Adrenal gland (tissue), 12 donors: Measurements from ENCODE around the gene EFEMP1. TPM values are rescaled to one million over a fixed set of nuclear protein-coding genes. Genes with fewer than 3 reads are reported as not detected.
A peak's percentile ranks its signal among the peaks of the same experiment; 100 is the strongest.

Experiments
- DNase-seq, 7 donors: peaks; one replicate each; pipeline ENCODE4 v3.0.0-alpha.2; 2019 to 2020
- H3K27ac ChIP-seq, 5 donors: fragments of 200-600 bp; sonication (generic) in 4 of 5; 1 replicate in 3 of 5; 2 replicates in 2 of 5; pipeline versions ENCODE4 v1.5.1 to v1.8.0; 2016 to 2020; ENCODE audit warnings: mild to moderate bottlenecking in 1 of 5
- H3K27me3 ChIP-seq: fragments of 200-600 bp; 2 replicates; pipeline ENCODE4 v1.8.0; 2021
- H3K36me3 ChIP-seq, 2 donors: fragments of 200-600 bp; replicated peaks in 1 of 2; 1 replicate in 1 of 2; 2 replicates in 1 of 2; pipeline versions ENCODE4 v1.5.1 to v1.8.0; 2018 to 2022
- H3K4me1 ChIP-seq, 2 donors: fragments of 200-600 bp; replicated peaks in 1 of 2; 1 replicate in 1 of 2; 2 replicates in 1 of 2; pipeline versions ENCODE4 v1.5.1 to v1.8.0; 2018 to 2021
- H3K4me3 ChIP-seq, 4 donors: fragments of 200-600 bp; sonication (generic) in 3 of 4; one replicate each; pipeline ENCODE4 v1.5.1; 2016 to 2018
- H3K9me3 ChIP-seq, 3 donors: fragments of 200-600 bp; sonication (generic) in 1 of 3; replicated peaks in 1 of 3; 1 replicate in 2 of 3; 2 replicates in 1 of 3; pipeline versions ENCODE4 v1.5.1 to v1.8.0; 2016 to 2021
- POLR2A ChIP-seq, 2 donors: fragments of 450-650 bp; IDR thresholded peaks; one replicate each; pipeline ENCODE4 v1.6.1; 2017; ENCODE audit warnings: antibody characterized with exemption in 2 of 2, mild to moderate bottlenecking in 2 of 2, moderate library complexity in 1 of 2
- WGBS, 4 donors: extraction: QIAGEN DNeasy Blood & Tissue Kit in 2 of 4; methylation state at CpG; one replicate each; pipeline versions ENCODE4 v1.1.5 to v1.1.7; 2013 to 2017; 5-methylcytosine and 5-hydroxymethylcytosine counted together
- intact Hi-C, 2 donors: fragments of 100-400 bp; cut with DNase I; formaldehyde crosslinking; loops; one replicate each; pipeline versions ENCODE4 v1.14.1 to v1.15.0; 2022 to 2023
- polyA plus RNA-seq, 3 donors: library from polyadenylated mRNA; stranded (reverse); fragments of 200-250 nt in 2 of 3; fragments of 350-450 nt in 1 of 3; fragmentation: Illumina TruSeq in 1 of 3; extraction: RNeasy Lipid Tissue Mini Kit (QIAGEN cat#74804) in 1 of 3; gene quantifications; one replicate each; pipeline ENCODE4 v1.2.3, GENCODE V29; 2013 to 2014
- total RNA-seq, 9 donors: library from RNA; depleted of rRNA in 4 of 9; stranded (reverse); fragments of >200 nt in 4 of 9; fragments of 120-200 nt in 1 of 9; fragmentation: NEBNext Ultra II Directional in 1 of 9; extraction: Animal tissue kit (Norgen Biotek cat#: 25700) in 1 of 9; gene quantifications; one replicate each; pipeline versions ENCODE4 v1.1.0 to v1.2.4, GENCODE V29; 2013 to 2023
- TF ChIP-seq, protein P1 (sequence below), 6 experiments: fragments of 450-650 bp in 4 of 6; fragments of 200-600 bp in 2 of 6; sonication (generic) in 1 of 6; IDR thresholded peaks; 1 replicate in 5 of 6; 2 replicates in 1 of 6; pipeline versions ENCODE4 v1.5.1 to v1.8.0; 2016 to 2021; ENCODE audit warnings: antibody characterized with exemption in 6 of 6, mild to moderate bottlenecking in 2 of 6, moderate library complexity in 1 of 6
- donor health status: healthy with polysubstance abuse.
- donor health status: Bipolar disorder and iron deficiency.
- donor health status: DM: yes; HTN: yes; CAD: no.
- donor health status: DM: no; HTN: no; CAD: no.
- donor health status: DM: no; HTN: no; CAD: no.
- donor health status: DM: yes; HTN: yes; CAD: no.

EFEMP1 gene
- total and polyA plus RNA-seq, 12 donors: 3.9 to 430 (median 124) TPM

GRCh38 chr2:55922291-55922907 lies 1.2 kb downstream of the EFEMP1 start:
- no peak for TF ChIP-seq POLR2A (IDR thresholded peaks at IDR 0.05)
- TF ChIP-seq, protein P1, sequence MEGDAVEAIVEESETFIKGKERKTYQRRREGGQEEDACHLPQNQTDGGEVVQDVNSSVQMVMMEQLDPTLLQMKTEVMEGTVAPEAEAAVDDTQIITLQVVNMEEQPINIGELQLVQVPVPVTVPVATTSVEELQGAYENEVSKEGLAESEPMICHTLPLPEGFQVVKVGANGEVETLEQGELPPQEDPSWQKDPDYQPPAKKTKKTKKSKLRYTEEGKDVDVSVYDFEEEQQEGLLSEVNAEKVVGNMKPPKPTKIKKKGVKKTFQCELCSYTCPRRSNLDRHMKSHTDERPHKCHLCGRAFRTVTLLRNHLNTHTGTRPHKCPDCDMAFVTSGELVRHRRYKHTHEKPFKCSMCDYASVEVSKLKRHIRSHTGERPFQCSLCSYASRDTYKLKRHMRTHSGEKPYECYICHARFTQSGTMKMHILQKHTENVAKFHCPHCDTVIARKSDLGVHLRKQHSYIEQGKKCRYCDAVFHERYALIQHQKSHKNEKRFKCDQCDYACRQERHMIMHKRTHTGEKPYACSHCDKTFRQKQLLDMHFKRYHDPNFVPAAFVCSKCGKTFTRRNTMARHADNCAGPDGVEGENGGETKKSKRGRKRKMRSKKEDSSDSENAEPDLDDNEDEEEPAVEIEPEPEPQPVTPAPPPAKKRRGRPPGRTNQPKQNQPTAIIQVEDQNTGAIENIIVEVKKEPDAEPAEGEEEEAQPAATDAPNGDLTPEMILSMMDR (IDR thresholded peaks at IDR 0.05): no peak
- H3K4me1 ChIP-seq: peaks cover 6 to 7% of the 10 kb centered on the region in 2 donors
- DNase-seq: no peak
- H3K9me3 ChIP-seq: no peaks in the 10 kb centered on the region
- peak overlapping the region in 1 of 4 donors; percentile 69 for H3K4me3 ChIP-seq
- H3K27ac ChIP-seq: no peak overlapping the region
- H3K36me3 ChIP-seq: no peaks in the 10 kb centered on the region
- peaks cover 45% of the 10 kb centered on the region for H3K27me3 ChIP-seq
- intact Hi-C loops: no loop called here
- 22 to 31% (median 25%) methylated on average over 19 of the region's 19 CpGs for WGBS, 4 donors

DNA sequence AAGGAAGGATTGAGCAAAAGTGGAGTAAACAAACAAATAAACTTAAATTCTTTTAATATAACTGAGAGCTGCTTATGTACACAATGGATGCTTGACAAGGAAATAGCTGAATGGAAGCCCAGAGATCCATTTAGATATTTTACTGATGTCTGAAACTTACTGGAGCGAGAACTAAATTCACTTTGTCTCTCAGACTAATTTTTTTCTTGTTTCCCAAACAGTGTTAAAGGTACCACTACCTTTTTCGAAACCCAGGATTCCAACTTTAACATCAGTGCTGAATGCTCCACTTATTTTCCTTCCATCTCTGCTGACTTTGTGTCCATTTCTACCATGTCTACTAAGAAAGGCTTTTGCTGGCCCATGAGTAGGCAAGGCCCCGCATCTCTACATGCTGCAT lies 4.0 kb downstream of the EFEMP1 start:
- intact Hi-C loops: no loop called here
- Histone ChIP-seq H3K27ac (no peak overlapping the region), H3K4me3 (no peak overlapping the region), H3K9me3 (no peaks in the 10 kb centered on the region), H3K27me3 (peaks cover 24% of the 10 kb centered on the region), H3K36me3 (no peaks in the 10 kb centered on the region), H3K4me1 (peaks cover 6 to 7% of the 10 kb centered on the region in 2 donors)
- WGBS, 4 donors: 78 to 97% (median 94%) methylated on average over 3 of the region's 3 CpGs
- TF ChIP-seq, protein P1 (IDR thresholded peaks at IDR 0.05): no peak
- TF ChIP-seq POLR2A (IDR thresholded peaks at IDR 0.05): no peak
- DNase-seq: no peak

DNA sequence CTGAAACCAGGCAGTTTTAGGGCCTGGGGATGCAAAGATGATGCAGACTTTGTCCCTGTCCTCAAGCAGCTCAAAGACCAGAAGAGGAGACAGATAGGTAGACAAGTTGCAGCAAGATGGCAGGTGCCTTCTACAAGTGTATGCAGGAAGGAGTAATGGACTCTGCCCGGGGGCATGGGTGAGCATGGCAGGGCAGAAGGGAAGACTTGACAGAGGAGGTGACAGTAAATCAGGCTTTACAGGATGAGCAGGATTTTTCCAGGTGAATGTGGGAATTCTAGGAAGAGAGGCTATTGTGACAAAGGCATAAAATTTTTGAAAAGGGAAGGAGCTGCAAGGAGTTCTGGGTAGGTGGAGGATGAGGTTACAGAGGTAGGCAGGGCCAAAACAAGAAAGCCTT lies 4.7 kb downstream of the EFEMP1 start:
- Histone ChIP-seq H3K27me3 (peaks cover 17% of the 10 kb centered on the region), H3K4me3 (no peak overlapping the region), H3K9me3 (no peaks in the 10 kb centered on the region), H3K36me3 (no peaks in the 10 kb centered on the region), H3K4me1 (peaks cover 3 to 5% of the 10 kb centered on the region in 2 donors), H3K27ac (no peak overlapping the region)
- no peak for DNase-seq
- TF ChIP-seq POLR2A (IDR thresholded peaks at IDR 0.05): no peak
- TF ChIP-seq, protein P1 (IDR thresholded peaks at IDR 0.05): no peak
- WGBS, 4 donors: 91 to 100% (median 96%) methylated on average over 1 of the region's 1 CpG
- intact Hi-C loops: no loop called here

DNA sequence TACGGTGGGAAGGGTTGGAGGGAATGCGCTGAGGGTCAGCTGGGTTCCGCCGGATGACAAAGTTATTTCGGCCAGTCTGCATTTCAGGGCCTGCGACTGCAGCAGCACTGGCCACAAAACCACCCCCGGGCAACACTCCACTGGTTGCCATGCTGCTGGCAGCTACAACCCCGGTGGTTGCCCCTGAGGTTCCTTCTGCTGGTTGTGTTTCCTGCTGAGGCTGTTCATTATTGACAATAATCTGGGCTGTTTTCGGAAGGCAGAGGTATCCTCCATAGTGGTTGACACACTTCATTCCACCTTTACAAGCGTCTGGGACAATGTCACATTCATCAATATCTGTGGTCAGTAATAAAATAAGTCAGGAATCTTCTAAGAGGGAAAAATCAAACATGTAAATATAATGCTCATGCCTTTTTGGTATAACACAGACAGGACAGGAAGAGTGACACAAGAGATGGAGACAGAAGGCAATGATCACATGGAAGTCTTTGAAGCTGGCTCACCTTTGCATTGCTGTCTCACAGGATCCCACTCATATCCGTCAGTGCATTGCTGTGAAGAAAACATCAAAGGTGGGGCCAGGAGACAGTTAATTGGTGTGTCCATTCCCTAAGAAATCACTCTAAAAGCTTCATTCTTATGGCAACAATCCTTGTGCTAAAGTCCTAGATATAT lies 5.7 kb downstream of the EFEMP1 start:
- H3K9me3 ChIP-seq: no peaks in the 10 kb centered on the region
- intact Hi-C loops: no loop called here
- H3K36me3 ChIP-seq: no peaks in the 10 kb centered on the region
- H3K4me3 ChIP-seq: no peak overlapping the region
- no peak overlapping the region for H3K27ac ChIP-seq
- no peaks in the 10 kb centered on the region for H3K4me1 ChIP-seq
- DNase-seq: no peak
- H3K27me3 ChIP-seq: peaks cover 7% of the 10 kb centered on the region
- WGBS, 4 donors: 84 to 91% (median 88%) methylated on average over 9 to 11 of the region's 11 CpGs
- TF ChIP-seq, protein P1 (IDR thresholded peaks at IDR 0.05): no peak
- no peak for TF ChIP-seq POLR2A (IDR thresholded peaks at IDR 0.05)
